T-helper 9 cell (primary cell): ENCODE data around the gene F3.

Experiments
- DNase-seq: peaks from one replicate; pipeline ENCODE4 v3.0.0-alpha.2; 2020

Gene F3

GRCh38 chr1:94526152-94526980 lies 15.2 kb downstream of the F3 start:
- DNase-seq: no peak

- DNase-seq: no peak
Measured at GRCh38 chr1:94524531-94524930, 17.0 kb downstream of the F3 start.

- DNase-seq: no peak
Measured at GRCh38 chr1:94522304-94522703, 19.3 kb downstream of the F3 start.

DNA sequence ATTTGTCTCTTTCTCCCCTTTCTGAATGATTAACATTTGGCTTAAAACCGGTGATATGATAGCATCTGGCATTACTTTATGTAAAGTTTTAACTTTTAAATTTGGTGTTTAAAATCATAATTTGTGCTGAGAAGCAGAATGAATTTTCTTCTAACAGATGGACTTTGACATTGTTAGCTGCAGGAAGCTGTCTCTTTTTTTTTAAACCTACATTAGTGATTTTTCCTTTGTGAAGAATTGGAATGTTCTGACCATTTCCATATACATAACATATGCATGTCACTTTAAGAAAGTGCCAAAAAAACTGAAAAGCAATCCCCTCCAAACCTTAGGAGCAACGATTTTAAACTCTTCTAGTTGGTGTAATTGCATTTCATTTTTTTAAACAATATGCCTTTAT lies 22.2 kb downstream of the F3 start:
- DNase-seq: no peak

GRCh38 chr1:94515296-94515947 lies 26.1 kb downstream of the F3 start:
- DNase-seq: no peak

DNA sequence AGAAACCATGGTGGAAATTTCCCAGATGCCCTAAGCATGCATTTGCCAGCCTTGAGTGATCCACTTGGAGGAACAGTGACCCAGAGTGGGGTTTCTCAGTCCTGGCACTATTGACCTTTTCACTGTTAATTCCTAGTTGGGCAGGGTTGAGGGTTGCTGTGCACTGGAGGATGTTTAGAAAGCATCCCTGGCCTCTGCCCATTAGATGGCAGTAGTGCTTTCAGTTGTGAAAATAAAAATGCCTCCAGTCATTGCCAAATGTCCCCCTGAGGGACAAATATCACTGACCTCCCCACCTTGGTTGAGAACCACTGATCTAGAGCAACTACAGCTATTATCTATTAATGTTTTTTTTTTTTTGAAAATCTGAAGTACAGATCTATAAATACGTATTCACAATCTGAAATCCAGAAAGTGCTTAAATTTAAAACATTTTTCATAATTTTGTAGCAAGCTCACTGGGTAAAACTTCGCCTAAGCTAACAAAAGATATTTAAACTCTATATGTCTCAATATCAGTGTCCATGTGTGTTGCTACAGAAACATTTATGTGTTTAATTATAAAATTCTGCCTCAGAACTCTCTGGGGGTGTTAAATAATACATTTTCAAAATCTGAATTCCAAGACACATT lies 27.3 kb downstream of the F3 start:
- DNase-seq: no peak

- no peak for DNase-seq
Measured at GRCh38 chr1:94512816-94513215, 28.7 kb downstream of the F3 start.

- DNase-seq: no peak
Measured at GRCh38 chr1:94504601-94505000, 37.0 kb downstream of the F3 start.

DNA sequence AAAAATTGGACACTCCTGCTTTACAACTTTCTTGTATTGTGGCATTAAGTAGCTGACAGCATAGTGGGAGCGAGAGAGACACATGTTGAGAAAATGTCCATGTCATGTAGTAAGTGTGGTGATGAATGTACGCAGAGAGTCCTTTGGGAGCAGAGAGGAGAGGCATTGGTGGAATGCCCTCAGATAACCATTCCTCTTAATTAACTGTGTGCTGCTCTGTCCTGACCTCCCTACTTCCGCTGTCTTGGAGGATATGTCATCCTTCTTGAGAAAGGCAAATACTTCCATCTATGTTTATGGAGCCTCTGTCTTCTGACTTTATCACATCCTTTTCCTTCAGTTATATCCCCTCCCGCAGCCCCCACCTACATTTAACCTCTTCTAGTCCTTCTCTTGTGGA lies 38.4 kb downstream of the F3 start:
- DNase-seq: no peak

DNA sequence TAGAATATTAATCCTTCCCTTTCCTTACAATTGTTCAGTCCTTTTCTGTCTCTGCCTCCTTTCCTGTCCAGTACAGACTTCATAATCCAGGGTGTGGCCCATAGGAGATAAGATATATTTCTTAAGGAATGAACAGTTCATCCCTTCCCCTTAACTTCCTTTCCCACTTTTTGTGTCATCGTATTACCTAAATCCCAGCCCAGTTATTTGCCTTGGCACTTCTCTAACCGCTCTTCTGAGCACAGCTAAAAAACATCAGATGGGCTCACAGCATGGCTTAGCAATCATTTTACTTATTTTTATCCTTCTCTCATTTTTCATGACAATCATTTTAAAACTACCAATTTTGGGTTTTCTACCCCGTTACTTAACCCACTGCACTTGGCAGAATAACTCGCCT lies 39.6 kb downstream of the F3 start:
- DNase-seq: no peak

- DNase-seq: no peak
Measured at GRCh38 chr1:94501426-94501825, 40.1 kb downstream of the F3 start.

DNA sequence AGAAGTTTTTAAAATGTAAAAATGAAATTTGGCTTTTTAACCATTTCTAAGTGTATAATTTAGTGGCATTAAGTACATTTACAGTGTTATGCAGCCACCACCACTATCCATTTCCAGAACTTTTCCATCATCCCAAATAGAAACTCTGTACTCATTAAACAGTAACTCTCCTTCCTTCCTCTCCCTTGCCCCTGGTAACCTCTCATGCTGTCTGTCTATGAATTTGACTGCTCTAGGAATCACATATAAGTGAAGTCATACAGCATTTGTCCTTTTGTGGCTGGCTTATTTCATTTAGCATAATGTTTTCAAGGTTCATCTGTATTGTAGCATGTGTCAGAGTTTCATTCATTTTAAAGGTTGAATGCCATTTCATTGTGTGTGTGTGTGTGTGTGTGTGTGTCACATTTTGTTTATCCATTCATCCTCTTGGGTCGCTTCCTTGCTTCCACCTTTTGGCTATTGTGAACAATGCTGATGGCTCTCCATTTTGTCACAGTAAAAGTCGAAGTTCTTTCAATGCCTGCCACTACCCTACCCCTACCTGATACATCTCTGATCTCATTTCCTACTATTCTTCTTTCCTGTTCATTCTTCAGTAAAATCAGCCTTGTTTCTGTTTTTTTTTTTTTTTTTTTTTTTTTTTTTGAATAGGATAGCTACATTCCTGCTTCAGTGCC lies 45.3 kb downstream of the F3 start:
- DNase-seq: no peak

GRCh38 chr1:94490556-94490955 lies 51.0 kb downstream of the F3 start:
- no peak for DNase-seq

GRCh38 chr1:94486990-94487389 lies 54.6 kb downstream of the F3 start:
- DNase-seq: no peak

DNA sequence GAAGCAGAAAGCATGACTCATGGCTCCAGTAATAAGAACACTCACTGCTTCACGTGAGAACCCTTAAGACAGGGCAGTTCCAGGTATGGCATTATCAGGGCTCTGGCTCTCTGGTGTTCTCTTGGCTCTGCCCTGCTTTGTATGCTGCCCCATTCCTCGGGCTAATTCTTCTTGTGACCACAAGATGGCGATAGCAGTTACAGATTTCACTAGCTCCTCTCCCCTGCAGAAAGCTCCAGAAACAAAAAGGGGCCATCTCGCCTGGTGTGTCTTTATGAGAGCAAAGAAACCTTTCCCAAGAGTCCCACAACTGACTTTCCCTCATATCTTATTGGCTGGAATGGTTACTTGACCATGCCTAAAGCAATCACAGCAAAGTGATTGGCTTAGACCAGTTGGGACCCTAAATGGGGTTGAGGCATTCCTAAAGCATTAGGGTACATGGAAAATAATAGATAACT lies 60.1 kb downstream of the F3 start:
- peak; percentile 0 for DNase-seq

GRCh38 chr1:94479682-94480081 lies 61.9 kb downstream of the F3 start:
- no peak for DNase-seq
